Stimulated activated naive CD4-positive, alpha-beta T cell (primary cell): ENCODE data around the gene STK11.
"Not testable (repeated sequence)": the region's sequence is repeated elsewhere in the genome, so short reads cannot be mapped to it uniquely, and the experiment has no call there.

Experiments
- DNase-seq, 6 experiments: peaks; one replicate each; lab custom pipeline; 2025; lab: John Stamatoyannopoulos, UW

The STK11 gene

DNA sequence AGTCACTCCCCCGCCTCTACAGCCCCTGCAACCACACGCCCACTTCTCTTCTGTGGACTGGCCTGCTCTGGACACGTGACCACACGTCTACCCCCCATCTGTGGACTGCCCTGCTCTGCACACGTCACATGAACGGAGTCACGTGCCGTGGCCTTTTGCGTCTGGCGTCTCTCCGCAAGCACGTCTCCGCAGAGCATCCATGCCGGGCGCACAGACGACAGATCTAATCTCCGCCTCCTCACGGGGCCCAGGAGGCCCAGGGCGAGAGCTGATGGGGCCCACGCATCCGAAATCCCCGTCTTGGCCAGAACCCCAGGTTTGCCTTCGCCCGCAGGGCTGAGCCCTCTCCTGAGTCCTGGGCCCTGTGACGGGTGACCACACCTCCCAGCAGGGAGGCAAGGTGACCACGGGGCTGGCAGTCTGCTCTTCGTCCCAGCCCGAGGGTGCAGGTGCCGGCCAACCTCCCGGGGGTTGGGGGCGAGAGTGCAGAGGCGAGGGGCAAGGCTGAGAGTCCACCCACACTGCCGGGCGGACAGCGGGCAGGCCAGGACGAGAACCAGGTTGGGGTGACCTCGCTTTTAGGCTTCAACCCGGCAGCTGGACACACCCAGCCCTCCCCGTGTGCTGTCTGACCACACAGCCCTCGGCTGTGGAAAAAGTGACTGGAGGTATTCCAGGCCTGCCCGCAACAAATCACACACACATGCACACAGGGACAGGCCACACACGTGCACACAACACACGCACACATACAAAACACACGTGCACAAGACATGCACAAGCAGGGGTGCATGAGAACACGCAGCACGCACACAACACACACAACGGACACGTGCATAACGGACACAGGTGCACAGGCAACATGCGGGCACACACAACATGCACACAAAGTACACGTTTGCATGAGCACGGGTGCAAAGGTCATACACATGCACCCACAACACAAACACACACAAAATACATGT lies 35.4 kb upstream of the STK11 start:
- no peak for DNase-seq

DNA sequence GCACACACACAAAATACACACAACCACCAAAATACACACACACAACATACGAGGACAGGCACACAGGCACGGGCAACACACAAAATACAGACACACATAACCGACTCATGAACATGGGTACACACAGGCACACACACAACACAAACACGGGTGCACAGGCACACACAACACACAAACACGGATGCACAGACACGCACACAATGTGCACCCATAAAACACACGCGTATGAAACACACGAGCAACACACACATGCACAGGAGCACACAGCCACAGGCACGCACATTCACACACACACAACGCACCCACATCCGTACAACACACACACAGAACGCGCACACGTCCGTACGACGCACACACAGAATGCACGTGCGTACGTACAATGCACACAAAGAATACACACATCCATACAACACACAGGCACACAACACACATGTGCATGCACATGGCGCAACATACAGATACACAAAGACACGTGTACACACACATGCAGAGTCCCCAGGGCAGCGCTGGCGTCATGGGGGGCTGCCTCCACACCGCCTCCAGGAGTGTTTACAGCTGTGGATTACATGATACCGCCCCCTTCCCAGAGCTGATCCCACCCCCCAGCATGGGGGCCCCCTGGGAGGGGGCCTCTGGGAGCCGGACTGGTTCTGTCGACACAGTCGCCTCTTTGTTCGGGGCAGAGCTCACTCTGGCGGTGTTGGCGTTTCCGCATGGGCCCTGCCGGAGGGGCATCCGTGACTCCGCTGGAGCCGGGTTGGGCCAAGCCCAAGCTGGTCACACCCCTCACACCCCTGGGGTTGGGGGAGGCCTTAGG lies 34.4 kb upstream of the STK11 start:
- DNase-seq: no peak

DNA sequence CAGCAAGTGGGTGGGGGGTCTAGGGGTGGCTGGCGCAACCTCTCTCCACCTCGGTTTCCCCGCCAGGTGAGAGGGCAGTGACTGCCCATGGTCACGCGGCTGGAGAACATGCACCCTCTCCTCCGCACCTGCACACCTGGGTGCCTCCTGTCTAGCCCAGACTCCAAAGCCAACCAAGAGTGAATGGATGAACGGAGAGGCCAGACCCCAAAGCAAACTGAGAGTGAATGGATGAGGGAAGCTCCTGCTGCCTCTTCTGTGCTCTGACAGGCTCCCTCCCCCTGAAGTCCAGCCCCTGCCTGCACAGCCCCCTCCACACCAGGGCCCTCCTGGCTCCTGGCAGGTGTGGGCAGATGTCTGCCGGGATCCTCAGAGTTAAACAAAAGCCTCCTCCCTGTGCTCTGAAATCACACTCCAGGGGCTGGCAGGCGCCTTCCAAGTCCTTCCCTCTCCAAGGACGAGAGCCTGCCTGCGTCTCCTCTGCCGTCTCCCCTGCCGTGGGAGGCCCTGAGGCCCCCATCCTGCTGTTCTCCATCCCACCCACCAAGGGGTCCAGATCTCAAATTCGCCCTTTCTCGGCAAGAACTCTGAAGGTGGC lies 33.7 kb upstream of the STK11 start:
- DNase-seq: no peak

DNA sequence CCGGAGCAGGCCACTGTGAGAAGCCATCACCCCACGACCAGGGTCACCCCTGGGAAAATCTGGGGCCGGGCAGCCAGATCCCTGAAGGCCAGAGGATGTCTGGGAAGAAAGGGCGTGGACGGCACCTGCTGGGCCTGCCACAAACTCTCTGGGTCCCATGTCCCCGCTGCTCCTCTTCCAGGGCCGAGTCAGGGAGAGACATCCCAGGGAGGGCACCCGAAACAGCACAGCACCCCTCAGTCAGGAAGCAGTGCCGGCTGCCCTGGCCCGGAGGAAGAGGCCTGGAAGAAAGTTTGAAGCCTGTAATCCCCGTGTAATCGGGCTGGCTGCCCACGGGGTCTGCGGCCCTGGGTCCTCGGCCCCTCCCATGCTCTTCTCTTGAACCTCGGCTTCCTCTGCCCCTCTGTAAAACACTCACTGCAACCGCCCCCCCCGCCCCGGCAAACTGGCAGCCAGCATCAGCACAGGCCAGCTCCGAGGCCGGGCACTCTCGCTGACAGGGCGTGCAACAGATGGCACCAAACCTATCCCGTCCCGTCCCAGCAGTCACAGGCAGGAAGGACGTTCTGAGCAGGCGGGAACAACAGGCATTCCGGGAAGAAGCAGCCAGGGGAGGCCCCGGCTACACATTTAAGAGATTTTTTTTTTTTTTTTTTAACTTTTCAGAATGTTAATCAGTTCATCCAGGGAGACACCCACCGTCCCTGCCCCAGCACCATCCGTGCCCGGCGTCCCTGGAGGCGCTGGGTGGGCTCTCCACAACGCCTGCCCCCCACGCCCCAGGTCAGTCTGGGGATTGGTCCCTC lies 33.0 kb upstream of the STK11 start:
- no peak for DNase-seq

DNA sequence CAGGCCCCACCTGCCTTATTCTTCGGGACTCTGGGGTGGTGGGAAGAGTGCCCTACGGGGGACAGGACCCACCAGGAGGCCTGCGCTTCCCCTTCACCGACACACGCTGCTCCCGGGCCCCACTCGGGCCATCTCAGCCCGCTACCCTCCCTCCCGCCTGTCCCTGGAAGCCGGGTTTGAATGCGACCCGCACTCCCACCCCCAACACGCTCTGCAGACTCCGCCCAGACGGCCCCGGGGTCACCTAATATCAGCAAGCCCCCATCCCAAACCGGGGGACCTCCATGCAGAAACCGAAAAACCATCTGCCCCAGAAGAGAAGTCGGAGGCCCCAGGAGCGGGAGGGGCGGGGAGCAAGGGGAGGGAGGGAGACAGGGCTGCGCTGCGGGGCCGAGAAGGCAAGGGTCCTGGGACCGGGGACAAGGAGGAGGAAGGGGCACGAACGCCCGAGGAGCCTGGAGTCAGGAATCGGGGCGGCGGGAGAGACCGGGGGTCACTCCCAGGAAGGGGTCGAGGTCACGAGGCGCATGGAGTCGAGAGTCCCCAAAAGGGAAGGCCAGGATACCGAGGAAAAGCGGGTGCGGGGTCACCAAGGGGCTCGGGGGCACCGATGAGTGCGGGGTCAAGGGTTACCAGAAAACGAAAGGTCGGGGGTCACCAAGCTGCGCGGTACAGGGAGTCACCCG lies 32.3 kb upstream of the STK11 start:
- no peak for DNase-seq

DNA sequence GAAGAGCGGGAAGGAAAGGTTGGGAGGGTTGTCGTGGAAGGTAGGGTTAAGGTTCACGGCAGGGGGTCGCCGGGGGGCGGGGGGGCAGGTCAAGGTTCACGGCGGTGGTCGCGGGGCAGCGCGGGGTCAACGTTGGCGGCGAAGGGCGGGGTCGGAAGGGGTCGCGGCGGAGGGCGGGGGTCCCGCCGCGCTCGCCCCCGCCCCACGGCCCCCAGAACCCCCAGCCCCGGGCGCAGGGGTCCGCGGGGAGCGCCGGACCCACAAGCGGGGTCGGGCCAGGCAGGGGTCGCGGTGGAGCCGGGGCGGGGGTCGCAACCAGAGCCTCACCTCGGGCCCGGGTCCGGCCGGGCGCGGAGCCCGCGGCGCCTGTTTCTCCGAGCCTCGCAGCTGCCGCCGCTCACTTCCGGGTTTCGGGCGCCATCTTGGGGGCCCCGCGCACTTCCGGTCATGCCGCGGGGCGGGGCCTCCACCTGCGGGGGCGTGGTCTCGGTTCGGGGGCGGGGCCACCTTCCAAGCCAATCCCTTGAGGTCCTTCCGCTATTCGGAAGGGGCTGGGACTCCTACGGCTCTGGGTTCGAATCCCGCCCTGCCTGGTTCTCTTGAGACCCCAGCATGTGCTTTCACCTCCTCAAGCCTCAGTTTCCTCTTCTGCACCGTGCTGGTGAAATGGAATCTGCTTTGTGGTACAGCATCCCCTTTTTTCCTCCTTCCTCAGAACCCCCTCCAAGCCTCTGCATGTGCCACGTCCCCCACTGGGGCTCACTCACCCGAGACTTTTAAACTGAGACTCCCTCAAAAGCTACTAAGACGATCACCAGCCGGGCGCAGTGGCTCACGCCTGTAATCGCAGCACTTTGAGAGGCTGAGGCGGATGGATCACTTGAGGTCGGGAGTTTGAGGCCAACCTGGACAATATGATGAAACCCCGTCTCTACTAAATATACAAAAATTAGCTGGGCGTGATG lies 31.5 kb upstream of the STK11 start, which contains the start of gene SBNO2:
SBNO2 (minus strand) TSS at position 424 of the 965 bp plus-strand sequence. CDS start 19,992 bp downstream, outside the sequence.
- DNase-seq: peak; percentile 56 to 89 (median 85)

DNA sequence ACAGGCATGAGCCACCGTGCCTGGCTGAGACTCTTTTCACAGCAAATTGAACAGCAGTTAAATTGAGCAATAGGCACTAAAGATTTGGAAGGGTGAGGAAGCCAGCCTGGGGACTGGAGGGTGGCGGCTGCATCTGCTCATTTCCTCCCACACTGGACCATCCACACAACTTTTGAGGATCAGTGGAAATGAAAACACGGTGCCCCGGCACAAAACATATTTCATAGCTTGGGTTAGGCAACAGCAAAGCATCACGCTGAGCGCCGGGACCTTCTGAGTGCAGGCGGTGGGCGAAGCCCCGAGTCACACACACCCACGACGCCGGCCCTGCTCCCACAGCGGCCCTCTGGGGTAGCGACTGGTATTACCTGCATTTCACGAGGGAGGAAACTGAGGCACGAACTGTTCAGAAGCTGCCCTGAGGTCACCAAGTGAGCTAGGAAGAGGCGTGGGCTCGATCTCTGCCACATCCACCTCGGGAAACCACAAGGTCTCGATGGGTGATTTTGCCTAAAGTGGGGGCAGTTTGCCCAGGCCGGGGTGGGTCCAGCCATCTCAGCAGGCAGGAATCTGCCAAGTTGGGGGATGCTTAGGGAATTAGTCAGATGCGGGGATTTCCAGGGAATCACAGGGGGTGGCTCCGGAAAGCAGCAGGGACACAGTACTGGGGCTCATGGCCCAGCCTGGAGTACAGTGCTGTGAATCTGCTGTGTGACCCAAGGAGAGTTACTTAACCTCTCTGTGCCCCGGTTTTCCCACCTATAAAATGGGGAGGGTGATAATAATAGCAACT lies 28.1 kb upstream of the STK11 start:
- DNase-seq: no peak

DNA sequence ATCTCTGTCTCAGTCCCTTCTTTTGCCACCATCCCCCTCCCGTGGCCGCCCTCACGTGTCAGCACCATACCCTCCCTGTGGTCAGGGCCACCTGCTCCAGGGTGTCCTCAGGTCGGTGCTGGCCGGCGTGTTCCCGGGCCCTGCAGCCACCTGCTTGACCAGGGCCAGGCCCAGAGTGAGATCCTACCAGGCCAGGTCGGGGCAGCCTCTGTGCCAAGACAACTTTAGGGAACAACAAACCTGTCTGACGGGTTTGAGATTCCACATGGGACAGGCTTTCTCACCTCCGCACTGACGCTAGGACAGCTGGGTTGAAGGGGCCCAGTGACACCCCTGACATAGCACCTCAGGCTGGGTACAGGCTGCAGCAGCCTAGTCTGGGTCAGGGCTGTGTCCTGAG lies 24.0 kb upstream of the STK11 start:
- DNase-seq: no peak

DNA sequence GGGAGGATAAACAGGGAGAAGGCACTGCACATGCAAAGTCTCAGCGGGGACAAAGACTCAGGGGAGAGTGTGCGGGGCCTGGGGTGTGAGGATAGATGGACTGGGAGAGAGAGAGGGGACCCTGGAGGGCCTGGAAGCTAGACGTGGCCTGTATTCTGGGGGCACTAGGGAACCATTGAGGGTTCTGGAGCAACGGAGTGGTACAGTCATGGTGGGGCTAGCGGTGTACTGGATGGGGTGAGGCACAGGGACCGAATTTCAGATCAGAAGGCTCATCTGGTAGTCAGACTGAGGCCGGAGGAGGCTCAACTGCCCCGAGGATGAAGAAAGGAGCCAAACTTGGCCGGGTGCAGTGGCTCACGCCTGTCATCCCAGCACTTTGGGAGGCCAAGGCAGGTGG lies 23.5 kb upstream of the STK11 start:
- no peak for DNase-seq

DNA sequence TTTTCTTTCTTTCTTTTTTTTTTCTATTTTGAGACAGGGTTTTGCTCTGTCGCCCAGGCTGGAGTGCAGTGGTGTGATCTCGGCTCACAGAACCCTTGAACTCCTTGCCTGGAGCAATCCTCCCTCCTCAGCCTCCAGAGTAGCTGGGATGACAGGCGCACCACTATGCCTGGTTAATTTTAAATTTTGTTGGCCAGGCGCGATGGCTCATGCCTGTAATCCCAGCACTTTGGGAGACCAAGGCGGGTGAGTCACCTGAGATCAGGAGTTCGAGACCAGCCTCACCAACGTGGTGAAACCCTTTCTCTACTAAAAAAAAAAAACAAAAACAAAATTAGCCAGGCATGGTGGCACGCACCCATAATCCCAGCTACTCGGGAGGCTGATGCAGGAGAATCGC lies 22.9 kb upstream of the STK11 start:
- no peak for DNase-seq

DNA sequence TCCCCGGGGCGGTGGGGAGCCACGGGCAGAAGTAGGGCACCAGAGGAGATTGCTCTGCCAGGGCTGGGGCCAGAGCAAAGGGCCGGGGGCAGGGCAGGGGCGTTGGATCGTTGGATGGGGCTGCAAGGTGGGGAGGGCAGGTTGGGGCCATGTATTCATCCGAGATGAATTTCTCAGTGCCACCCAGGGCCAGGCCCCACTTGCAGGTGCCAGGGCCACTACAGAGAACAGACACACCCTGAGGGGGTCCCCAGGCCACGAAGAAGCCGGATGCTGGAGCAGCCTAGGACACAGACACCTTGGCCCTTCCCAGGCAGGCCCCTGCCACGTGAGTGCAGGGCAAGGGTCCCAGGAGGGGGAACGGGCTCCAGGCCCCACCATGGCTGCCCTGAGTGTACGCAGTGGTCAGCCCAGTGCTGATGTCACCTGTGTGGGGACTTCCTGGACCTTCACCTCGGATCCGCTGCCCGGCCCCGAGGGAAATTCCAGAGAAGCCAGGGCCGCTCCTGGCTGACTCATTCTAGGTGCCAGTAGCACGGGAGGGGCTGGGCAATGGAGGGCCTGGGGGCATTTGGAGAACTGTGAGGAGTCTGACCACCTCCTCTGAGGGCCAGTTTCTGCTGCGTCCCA lies 21.9 kb upstream of the STK11 start:
- DNase-seq: no peak

DNA sequence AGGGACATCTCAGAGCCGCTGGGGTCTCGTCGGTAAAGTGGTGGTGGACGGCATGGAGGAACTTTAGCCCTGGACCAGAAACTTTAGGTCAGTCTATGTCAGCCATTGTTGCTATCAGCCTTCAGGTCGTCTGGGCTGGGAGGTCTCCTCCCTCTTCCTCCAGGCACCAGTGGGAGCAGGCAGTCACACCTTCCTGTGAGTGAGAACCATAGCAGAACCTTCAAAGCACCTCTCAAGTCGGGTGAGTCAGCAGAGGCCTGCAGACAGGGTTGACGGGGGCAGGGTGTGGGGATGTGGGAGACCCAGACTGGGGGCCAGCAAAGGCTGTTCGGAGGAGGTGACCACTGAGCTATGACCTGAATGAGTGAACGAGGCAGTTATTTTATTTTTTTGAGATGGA lies 16.2 kb upstream of the STK11 start:
- DNase-seq: no peak

DNA sequence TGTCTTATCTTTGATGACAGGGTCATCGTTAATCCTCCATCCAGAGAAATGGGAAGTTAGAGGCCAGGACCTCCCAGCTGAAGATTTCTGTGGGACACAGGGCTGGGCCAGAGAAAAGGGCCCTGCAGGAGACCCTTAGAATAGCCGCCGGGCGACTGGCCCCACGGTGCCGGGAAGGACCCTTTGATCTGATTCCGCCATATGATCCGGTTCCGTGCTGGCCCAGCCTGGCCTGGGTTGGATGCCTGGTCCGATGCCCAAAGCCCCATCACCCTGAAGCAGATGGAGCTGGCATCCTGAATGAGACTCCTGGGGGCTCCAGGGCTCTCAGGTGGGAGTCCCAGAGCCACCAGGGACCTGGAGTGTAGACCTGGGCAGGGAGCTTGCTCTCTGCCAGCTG lies 6.0 kb upstream of the STK11 start:
- no peak for DNase-seq

DNA sequence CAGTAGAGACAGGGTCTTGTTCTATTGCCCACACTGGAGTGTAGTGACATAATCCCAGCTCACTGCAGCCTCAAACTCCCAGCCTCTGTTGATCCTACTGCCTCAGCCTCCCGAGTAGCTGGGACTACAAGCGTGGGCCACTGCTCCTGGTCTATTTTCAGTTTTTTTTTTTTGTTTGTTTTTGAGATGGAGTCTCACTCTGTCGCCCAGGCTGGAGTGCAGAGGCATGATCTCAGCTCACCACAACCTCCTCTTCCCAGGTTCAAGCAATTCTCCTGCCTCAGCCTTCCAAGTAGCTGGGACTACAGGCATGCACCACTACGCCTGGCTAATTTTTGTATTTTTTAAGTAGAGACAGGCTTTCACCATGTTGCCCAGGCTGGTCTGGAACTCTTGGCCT lies 5.0 kb upstream of the STK11 start:
- DNase-seq: not testable (repeated sequence)

DNA sequence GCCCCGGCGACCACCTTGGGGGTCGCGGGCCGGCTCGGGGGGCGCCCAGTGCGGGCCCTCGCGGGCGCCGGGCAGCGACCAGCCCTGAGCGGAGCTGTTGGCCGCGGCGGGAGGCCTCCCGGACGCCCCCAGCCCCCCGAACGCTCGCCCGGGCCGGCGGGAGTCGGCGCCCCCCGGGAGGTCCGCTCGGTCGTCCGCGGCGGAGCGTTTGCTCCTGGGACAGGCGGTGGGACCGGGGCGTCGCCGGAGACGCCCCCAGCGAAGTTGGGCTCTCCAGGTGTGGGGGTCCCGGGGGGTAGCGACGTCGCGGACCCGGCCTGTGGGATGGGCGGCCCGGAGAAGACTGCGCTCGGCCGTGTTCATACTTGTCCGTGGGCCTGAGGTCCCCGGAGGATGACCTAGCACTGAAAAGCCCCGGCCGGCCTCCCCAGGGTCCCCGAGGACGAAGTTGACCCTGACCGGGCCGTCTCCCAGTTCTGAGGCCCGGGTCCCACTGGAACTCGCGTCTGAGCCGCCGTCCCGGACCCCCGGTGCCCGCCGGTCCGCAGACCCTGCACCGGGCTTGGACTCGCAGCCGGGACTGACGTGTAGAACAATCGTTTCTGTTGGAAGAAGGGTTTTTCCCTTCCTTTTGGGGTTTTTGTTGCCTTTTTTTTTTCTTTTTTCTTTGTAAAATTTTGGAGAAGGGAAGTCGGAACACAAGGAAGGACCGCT lies 729 bp downstream of the STK11 start:
- peak in 1 of 6 experiments; percentile 13 for DNase-seq

DNA sequence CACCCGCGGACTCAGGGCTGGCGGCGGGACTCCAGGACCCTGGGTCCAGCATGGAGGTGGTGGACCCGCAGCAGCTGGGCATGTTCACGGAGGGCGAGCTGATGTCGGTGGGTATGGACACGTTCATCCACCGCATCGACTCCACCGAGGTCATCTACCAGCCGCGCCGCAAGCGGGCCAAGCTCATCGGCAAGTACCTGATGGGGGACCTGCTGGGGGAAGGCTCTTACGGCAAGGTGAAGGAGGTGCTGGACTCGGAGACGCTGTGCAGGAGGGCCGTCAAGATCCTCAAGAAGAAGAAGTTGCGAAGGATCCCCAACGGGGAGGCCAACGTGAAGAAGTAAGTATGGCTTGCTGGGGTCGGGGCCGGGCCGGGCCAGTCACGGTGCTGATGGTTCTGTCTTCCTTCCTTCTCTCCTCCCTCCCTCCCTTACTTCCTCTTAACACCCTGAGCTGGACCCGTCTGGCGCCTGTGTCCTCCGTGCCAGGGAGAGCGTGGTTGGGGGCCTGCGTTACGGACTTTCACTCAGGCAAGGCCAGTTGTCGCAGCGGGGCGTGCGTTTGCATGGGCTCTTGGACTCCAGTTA lies 1.4 kb downstream of the STK11 start:
- DNase-seq: peak in 3 of 6 experiments; percentile 13 to 34 (median 28)

DNA sequence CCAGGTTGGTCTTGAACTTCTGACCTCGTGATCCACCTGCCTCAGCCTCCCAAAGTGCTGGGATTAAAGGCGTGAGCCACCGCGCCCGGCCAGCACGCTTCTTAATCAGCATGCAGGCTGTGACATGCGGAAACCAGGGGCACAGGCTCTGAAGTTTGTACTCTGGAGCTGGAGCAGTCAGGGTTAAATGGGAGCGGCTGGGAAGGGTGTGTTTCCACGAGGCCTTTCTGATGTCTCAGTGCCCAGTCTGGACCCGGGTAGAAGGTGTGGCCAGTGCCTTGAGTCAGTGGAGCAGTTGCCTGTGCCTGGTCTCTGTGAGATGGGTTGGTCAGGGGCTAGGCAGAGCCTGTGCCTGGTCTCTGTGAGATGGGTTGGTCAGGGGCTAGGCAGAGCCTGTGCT lies 3.3 kb downstream of the STK11 start:
- not testable (repeated sequence) for DNase-seq

DNA sequence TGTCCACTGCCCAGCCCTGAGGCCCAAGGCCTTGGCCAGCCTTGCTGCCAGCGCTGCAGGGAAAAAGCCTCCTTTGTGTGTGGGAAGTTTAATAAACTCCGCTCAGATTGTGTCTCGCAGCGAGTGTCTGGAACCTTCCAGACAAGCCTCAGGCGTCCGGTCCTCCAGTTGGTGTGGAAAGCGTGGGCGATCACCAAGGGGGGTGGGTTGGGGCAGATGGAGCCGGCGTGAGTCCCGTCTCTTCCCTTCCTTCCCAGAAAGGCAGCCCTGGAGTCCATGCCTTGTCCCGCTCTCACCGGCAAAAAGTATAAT lies 4.6 kb downstream of the STK11 start:
- no peak for DNase-seq
